Ecto neural progenitor cell (in vitro differentiated cells): Measurements from ENCODE around the gene TGM2.

ENCODE experiments used
- DNase-seq: peaks from one replicate; pipeline ENCODE4 v3.0.0-alpha.2; 2018; ENCODE audit warnings: low spot score

TGM2 gene

DNA sequence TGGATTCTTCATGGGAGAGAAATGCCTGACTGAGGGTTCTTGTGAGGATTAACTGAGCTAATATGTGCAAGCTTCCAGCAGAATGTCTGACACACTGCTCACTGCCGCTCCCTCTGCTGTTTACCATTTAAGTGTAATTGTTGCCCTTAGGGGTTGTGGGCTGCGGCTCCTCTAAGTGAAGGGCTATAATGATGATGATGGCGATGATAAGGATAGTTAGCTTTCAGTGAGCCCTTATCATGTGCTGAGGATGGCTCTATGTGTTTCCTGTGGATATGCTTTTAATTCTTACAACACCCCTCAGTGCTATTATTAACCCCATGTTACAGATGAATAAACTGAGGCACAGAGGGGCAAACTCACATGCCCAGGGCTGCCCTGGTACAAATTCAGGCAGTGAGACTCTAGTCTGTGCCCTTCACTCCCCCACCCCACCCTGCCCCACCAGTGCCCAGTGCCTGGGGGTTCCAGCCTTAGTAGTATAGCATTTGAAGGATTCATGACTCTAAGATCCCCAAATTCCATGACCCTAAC lies 33.4 kb downstream of the TGM2 start:
- no peak for DNase-seq

DNA sequence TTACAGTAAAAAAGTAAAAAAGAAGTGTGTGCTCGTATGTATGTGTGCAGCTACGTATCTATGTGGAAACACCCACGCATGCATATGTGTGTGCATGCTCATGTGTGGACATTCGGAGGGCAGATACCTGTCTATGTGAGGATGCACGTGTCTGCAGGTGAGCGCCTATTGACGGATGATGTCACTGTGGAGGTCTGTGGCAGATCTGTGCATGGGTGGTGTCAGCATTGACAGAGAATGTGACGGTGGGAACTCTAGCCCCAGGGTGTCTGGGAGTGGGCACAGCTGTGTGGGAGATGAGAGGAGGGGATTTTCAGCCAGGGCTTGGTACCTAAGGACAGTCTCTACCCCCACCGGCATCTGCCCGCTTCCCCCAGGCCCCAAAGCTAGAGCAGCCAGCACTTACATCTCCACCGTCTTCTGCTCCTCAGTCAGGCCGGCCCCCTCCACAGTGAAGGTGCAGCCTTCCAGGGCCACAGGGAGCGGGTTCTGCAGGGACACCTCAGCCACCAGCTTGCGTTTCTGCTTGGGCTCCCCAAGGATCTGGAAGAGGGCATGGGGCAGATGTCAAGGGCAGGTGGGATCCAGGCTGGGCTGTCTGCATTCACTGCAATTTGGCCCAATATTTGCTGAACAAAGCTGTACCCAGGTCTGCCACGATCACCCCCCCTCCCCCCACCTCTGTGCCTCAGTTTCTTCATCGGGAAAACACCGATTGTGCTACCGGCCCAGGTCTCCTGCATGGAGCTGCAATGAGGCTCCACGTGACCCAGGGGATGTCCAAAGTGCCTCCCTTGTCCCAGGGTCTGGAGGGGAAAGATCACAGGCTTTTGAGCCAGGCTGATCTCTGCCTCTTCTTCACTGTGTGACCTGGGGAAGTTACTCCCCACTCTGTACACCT lies 34.1 kb downstream of the TGM2 start:
- no peak for DNase-seq

DNA sequence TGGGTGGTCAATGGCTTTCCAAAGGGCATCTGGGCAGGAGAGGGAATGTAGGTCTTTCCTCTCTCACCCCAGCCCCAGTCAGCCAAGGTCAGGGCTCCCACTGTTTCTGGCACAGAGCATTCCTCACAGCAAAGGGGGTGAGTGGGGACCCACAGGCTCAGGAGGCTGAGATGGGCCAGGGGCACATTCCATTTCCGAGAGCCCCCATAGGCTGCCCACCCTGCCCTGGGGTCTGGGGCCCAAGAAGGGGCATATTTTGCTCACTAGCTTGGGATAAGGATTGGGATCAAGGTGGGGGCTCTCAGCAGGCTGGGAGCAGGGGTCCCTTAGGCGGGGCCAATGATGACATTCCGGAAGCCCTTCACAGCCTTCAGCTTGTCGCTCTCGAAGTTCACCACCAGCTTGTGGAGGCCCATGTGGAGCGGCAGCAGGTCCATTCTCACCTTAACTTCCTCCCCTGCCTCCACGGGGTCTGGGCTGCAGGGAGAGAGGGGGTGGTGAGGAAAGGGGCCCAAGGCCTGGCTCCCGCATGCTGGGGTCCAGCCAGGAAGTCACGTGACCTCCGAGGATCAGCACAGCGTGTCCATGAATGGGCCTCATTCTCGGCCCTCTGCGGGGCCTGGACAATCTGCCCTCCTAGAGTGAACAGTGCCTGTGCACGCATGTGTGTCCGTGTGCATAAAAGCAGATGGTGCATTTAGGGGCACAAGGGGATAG lies 35.0 kb downstream of the TGM2 start:
- no peak for DNase-seq

DNA sequence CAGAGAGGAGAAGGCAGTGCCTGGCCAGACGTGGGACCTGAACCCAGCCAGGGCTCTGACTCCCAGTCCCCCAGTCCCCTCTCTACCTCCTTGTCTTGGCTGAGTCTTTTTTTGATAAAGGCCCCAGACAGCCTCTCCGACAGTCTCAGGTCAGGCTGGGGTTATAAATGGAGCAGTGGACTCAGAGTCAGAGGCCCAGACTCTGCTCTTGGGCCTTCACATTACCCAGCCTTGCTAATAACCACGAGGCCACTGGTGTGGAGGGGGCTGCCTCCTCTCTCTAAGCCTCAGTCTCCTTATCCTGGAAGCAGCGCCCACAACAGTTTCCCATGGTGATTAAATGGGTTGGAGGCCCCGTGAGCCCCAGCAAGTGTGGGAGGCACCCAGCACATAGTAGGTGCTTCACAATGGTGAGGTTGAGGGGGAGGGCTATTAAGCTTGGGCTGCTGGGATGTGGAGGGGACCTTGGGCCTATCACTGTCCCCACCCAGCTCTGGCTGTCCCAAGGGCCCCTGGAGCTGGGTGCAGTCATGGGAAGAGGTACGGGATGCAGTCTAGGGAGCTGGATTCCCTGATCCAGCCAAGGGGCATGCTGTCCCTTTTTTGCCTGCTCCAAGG lies 35.7 kb downstream of the TGM2 start:
- DNase-seq, result no peak

DNA sequence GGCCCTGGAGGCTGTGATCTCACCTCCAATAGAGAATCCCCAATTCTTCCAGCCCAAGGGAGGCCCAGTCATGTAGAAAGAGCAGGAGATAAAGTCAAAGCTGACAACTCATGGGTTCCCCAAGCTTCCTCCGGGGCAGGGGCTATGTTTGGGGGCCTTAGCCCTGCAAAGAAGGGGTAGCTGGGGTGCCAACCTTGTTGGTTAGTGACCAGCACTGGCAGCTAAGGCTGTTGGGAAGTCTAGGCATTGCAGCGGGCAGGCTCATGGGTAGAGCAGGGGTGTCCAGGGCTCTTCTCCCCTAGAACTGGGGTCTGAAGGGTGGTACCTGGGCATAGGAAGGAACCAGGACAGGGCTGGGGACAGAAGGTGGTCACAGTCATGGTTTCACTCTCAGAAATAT lies 36.4 kb downstream of the TGM2 start:
- DNase-seq, result no peak

DNA sequence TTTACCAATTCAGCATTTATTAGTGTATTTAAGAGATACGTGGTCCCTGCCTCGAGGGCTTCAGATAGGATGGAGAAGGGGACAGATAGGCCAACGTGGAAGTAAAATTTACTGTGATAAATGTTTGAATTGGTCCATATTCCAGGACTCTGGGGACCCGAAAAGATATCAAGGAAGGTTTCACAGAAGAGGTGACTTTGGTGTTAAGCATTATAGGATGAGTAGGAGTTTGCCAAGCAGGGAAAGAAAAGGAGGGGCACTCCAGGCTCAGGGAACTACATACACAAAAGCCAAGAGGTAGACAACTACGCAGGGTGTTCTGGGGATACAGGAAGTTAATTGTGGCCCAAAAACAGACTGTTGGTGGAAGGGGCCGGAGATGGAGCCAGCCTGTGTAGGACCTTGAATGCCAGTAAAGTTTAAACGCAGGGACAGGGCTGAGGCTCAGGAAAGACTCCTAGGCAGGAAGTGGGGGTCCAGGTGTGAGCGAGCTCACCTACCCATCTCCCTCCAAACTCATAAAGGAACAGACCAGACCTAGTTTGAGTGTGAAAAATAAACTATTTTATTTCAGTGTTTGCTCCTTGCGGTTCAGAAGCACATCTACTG lies 37.0 kb downstream of the TGM2 start:
- no peak for DNase-seq

DNA sequence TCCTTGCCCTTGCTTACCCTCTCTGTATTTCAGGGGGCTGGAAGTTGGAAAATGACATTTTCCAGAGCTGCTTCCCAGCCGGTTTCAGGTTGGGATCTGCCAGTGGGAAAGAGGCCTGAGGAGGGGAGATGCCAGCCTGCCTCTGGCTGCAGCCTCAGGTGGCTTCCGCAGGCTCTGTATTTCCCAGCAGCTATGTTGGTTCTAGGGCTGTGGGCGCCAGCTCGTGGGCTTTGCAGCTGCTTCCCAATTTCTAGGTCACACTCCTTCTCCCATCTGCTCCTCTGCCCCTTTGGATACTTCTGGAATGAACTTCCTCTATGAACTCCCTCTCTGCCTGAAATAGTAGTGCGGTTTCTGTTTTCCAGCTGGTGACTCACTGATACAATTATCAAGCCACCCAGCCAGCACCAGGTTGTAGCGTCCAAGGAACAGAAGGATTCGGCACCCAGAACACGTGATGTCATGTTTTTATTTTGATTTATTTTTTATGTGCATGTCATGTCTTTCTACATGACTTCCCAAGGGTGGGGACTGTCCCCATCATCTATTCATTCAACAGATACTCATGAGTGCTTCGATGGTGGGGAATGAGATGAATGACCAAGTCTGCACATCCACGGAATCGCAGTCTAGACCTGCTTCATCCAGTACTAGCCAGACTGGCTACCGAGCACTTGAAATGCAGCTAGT lies 38.0 kb downstream of the TGM2 start:
- DNase-seq, result no peak

DNA sequence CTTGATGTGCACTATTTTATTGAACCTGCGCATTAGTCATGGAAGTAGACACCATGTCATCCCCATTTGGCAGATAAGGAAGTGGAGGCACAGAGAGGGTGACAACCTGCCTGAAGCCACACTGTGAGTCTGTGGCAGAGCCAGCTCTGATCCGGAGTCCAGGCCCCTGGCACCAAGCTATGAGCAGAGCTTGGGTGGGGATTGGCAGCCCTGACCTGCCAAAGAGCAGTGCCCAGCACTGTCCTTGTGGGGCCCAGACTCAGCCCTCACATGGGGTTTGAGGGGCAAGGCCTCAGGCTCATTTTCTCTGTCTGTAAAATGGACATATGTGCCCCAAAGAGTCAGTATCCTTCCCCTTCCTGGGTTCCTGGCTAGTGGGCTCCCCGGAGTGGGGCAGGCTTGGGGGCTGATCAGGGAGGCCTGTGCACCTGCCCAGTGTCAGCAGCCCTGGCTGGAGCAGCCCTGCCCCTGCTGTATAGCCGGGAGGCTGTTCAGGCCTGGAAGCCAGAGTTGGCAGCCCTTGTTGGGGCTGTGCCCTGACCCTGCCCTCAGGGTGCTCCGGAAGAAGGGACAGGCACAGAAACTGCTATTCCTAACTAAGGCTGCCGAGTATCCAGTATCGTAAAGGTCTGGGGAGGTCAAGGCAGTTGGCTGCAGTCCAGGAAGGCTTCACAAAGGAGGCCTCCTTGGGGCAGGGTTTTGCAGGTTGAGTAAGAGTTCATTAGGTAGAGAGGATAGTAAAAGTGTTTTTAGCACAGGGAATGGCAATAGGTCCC lies 38.7 kb downstream of the TGM2 start:
- DNase-seq, result no peak

DNA sequence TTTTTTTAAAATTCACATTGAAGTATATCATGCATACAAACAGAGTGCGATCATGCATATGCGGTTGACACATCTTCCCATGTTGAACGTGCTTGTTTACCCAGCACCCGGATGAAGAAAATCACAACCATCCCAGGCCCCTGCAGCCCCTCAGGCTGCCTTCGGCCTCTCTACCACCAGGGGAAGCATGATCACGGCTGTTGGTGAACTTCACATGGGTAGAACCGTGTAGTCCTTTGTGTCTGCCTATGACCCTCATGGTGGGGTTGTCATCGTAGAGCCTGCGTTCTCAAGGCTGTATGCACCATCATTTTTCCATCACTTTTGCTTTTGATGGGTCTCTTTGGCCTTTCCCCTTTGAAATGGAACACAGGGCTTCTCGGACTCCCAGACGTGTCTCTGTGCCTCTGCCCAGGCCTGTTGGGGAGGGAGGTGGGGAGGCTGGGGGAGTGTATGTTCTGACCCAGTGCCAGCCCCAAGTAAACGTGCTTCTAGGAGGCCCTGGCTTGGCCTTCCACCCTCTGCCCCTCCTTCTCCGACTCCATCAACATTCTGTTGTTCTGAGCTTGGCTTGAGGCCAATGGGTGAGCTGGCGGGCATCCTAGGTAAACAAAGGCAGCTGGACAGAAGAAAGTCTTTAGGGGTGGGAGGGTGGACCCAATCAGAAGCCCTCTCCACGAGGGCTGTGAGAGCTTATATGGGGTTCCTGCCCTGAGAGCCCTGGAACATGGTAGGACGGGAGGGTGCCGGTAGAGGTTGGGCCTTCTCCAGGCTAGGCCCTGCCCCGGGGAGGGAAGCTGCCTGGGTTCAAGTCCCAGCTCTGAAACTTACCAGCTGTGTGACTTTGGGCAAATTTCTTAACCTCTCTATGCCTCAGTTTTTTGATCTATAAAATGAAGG lies 39.7 kb downstream of the TGM2 start:
- peak; percentile 24 for DNase-seq

DNA sequence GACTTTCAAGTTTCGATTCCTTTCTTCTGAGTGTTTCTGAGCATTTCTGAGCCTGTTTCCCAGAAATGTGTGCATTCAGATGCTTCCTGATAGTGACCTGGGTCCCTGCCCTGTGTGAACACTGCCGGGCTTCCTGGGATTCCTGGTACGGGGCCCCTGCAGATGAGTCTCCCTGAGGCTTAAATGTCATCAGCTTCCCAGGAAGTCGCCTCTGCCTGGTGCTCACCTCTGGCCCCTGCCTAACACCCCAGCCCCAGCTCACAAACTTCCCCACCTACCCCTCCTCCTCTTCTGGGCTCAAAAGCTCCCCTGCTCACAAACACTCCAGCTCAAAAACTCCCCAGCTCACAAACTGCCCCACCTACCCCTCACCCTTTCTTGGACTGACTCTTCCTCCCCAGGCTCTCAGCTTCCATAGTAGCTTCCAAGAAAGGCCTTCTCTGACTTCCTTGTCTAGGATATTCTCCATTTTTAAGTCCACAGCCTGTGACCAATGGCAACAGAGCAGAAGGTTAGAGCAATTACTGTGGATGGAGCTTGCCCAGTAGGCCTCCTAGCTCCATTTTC lies 42.0 kb downstream of the TGM2 start:
- peak; percentile 48 for DNase-seq

DNA sequence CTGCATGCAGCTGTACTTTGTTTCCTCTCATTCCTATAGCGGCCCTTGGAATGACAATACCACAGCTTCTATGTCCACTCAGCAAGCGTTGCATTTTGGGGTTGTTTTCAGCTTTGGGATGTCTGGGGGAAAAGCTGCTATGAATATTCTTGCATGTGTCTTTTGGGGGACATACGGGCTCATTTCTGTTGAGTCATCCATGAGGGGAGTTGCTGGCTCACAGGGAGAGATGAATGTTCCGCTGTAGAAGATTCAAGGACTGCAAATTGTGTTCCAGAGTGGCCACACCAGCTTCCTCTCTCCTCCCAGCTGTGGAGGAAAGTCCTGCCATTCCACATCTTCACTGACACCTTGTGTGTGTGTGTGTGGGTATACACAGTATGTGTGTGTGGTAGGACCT lies 43.3 kb downstream of the TGM2 start:
- DNase-seq, result no peak

DNA sequence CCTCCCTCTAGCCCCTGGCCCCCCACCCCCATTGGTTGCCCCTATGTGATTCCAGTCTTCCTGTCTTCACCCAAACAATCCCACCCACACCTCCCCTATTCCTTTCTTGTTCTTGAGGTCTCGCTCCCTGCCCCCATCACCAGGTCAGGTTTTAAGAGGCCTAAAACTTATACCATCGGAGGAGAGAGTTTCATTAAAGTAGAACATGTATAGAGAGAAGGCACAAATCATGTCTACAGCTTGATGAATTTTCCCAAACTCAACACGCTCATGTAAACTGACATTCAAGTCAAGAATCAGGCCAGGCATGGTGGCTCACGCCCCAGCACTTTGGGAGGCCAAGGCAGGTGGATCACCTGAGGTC lies 44.5 kb downstream of the TGM2 start:
- DNase-seq, result no peak

DNA sequence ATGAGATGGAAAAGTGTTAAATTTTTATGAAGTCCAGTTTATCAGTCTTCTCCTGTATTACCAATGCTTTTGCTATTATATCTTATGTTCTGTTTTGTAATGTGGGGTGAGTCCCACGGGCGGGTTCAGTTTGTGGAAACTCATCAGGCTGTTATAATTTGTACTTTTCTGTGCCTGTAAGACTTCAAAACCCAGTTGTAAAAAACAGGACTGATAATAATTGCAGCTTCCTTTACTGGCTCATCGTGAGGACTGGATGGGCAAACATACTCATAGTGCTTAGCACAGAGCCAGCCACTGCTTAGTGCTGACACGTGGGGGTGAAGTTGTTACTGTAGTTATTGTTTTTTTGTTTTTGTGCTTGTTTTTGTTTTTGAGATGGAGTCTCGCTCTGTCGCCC lies 45.6 kb downstream of the TGM2 start:
- no peak for DNase-seq

DNA sequence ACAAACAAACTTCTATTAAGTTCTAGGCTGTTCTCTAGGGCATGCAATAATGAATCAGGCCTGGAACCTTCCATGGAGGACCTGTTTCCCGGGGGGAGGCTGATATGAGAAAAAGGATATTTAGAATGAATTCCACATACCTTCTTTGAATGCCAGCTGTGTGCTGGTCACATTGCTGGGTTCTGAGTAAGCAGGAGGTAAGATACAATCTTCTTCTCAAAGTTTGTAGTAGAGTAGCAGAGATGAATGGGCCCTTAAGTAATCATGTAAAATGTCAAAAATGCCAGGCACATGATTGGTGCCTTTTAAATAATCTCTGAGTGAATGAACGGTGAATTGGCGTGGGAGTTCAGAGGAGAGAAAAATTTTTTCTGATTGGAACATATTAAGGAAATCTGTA lies 47.4 kb downstream of the TGM2 start:
- DNase-seq, result no peak

DNA sequence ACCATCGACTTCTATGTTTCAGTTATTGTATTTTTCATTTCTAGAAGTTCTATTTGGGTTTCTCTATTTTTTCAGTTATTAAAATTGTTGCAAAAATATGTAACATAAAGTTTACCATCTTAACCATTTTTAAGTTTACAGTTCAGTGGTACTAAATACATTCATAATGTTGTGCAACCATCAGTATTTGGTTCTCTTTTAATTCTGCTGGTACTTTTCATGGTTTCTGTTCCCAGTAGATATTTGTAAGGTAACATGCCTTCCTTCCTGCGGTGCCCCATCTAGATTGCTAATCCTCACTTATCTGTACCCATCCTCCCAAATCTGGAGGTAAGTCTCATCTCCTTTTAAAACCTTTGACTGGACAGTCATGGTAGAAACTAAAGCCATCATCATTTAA lies 47.9 kb downstream of the TGM2 start:
- DNase-seq, result no peak

DNA sequence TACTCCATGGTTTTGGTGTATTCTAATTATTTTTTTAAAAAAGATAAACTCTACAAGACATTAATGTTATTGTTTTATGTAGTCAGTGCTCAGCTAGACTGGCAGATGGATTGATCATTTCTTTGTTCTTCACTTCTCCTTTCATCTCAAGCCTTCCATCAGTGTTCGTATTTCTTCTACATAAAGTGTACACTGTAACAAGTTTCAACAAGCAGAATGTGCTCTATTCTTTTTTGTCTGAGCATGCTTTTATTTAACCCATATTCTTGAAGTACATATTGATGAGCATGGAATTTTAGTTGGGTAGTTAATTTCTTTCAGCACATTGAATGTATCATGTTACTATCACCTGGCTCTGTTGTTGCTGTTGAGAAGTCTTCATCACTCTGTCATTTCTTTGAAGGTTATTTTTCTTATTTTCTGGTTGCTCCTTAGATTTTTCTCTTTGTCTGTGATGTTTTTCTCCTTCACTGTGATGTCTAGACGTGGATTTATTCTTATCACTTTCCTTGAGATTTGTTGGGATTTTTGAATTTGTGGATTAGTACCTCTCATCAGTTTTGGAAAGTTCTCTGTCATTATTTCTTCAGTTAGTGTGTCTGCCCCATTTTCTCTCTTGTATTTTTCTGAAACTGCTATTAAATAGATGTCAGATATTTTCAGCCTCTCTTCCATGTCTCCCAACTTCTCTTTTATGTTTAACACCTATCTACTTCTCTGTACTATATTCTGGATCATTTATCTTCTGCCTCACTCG lies 48.5 kb downstream of the TGM2 start:
- no peak for DNase-seq

DNA sequence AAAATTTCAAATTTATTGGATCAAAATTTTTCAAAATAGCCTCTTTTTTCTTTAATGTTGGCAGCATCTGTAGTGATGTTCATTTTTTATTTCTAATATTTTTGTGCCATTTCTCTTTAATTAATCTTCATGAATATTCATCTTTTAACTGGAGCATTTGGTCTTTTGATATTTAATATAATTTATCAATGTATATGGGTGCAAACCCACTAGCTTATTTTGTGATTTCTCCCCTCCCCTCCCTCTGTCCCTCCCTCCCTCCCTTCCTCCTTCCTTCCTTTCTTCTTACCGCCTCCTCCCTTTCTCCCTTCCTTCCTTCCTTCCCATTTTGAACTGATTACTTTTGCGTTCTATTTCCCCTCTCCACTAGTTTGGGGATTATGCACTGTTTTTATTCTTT lies 49.2 kb downstream of the TGM2 start:
- no peak for DNase-seq

DNA sequence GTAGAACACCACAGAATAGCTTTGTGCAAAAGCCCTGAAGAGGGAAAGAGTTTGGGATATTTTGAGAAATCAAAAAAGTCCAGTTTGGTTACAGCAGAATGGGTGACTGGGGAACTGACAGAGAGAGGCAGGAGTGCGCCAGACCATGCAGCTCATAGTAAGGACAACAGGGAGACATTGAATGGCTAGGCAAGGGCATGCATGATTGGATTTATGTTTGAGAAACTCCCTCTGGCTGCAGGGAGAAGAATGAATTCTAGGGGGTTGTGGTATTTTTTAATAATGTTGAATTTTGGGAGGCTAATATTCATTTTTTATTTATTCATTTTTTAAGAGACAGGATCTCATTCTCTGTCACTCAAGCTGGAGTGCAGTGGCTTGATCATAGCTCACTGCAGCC lies 49.9 kb downstream of the TGM2 start:
- DNase-seq, result no peak

DNA sequence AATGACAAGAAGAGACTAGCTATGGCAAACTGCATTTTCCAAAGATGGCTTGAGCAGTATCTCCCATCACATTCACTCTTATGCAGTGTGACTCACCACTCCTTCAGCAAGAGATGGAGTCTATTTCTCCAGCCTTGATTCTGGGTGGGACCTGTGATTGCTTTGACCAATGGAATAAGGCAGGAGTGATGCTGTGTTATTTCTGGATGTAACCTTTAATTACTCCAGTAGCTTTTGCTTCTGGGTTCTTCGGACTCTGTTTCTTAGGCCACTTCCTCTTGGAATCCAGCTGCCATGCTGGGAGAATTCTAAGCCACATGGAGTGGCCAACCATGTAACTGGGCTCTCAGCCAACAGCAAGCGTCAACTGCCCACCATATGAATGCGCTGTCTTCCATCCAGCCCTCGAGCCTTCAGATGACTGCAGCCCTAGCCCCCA lies 50.7 kb downstream of the TGM2 start:
- DNase-seq, result no peak
